ENCODE measurements around the gene CFAP57.

The CFAP57 gene

GRCh38 chr1:43302721-43303470, 130.8 kb downstream of the CFAP57 start:
- no peak for DNase-seq

GRCh38 chr1:43303471-43304313, 131.6 kb downstream of the CFAP57 start:
- DNase-seq: no peak

All from activated CD4-positive, alpha-beta T cell treated with anti-CD3 and anti-CD28 coated beads, Interleukin-2, amount 50 U/mL, for 48 hours (primary cell).